ENCODE results near the gene DMD. TPM values are rescaled to one million over a fixed set of nuclear protein-coding genes. Genes with fewer than 3 reads are reported as not detected.

The DMD gene
- total RNA-seq = 10 to 100 TPM; 19.6 to 24.9 TPM
- polyA plus RNA-seq (2013, experiment 1 of 2) = 33.8 TPM
- 30.0 TPM for polyA plus RNA-seq (2013, experiment 2 of 2)
- long read RNA-seq, experiment 1, partial matches to known transcripts = 2 of 2 reads
- long read RNA-seq, experiment 1, other reads (novel, unspliced or antisense) = 0 of 2 reads
- long read RNA-seq, experiment 2, full-length matches to known transcripts = 11 of 24 reads
- long read RNA-seq, experiment 2, partial matches to known transcripts = 2 of 24 reads
- long read RNA-seq, experiment 2, other reads (novel, unspliced or antisense) = 11 of 24 reads
- long read RNA-seq, experiment 3, full-length matches to known transcripts = 25 of 53 reads
- long read RNA-seq, experiment 3, partial matches to known transcripts = 11 of 53 reads
- long read RNA-seq, experiment 3, other reads (novel, unspliced or antisense) = 17 of 53 reads
- long read RNA-seq, experiment 4, partial matches to known transcripts = 0 of 7 reads
- long read RNA-seq, experiment 4, other reads (novel, unspliced or antisense) = 7 of 7 reads

DNA sequence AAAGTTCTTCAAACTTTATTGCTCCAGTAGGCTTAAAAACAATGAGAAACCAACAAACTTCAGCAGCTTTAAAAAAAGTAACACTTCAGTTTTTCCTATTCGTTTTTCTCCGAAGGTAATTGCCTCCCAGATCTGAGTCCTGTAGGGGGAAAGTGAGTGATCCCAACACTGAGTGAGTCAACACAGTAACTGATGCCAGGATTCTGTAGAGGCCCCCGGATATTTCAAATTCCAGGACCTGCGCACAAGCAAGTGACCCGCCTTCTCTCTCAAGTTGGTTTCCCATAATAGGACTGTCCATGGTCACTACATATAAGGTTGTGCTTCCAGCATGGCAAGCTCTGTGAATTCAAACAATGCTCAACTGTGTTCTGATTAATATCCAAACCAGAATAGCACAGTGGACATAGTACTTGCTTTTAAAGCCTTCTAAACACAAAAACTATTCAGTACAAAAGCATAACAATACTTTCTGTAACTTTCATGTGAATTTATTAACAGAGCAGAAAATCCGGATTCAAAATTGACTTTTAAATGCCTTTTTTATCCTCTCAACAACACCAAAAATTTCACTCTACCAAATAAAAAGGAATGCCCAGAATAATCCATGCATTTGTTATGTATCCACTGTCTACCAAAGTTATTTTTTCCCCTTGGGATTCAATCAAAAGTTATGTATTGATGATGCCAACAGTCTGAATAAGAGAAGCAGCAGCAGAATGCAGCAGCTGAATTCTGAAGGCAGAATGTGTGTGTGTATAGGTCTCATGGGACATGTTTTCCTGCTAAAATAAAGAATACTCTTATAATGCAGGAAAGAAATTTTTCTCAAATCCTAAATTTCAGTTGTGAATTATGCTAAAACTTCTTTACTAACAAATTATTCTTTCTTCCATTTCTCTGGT lies at the start of gene DMD:
Gene DMD (minus strand): TSS at position 194 of the 905 bp plus-strand sequence. CDS start 237 bp downstream, outside the sequence.
- peak; percentile 54 for DNase-seq
- H3K4me1 ChIP-seq (ENCODE audit: control insufficient read depth, insufficient read depth, low read length) = no peaks in the 10 kb centered on the region
- H3K27ac Mint-ChIP-seq = peak within 1 kb of the TSS; percentile 19
- no peaks in the 10 kb centered on the region for H3K36me3 ChIP-seq (ENCODE audit: control insufficient read depth, insufficient read depth, low read length)
- peaks cover 2% of the 10 kb centered on the region for H3K9me3 Mint-ChIP-seq
- peaks cover 8% of the 10 kb centered on the region for H3K4me1 Mint-ChIP-seq
- H3K27me3 ChIP-seq (ENCODE audit: control insufficient read depth, insufficient read depth, low read length, poor library complexity, severe bottlenecking) = no peaks in the 10 kb centered on the region
- no peak within 1 kb of the TSS for H3K9ac ChIP-seq (ENCODE audit: extremely low read depth, low read length, poor library complexity, severe bottlenecking)
- H3K4me3 ChIP-seq (ENCODE audit: low read length) = no peak within 1 kb of the TSS
- 58 to 100% methylated on average over 1 to 6 of the region's 6 CpGs for WGBS, 2 experiments (ENCODE audit: insufficient coverage in 1 of 2, insufficient read length in 1 of 2)
- no peak within 1 kb of the TSS for H3K4me3 Mint-ChIP-seq
- no peak within 1 kb of the TSS for H3K27ac ChIP-seq (ENCODE audit: low read depth, low read length)
- TF ChIP-seq, protein P1, sequence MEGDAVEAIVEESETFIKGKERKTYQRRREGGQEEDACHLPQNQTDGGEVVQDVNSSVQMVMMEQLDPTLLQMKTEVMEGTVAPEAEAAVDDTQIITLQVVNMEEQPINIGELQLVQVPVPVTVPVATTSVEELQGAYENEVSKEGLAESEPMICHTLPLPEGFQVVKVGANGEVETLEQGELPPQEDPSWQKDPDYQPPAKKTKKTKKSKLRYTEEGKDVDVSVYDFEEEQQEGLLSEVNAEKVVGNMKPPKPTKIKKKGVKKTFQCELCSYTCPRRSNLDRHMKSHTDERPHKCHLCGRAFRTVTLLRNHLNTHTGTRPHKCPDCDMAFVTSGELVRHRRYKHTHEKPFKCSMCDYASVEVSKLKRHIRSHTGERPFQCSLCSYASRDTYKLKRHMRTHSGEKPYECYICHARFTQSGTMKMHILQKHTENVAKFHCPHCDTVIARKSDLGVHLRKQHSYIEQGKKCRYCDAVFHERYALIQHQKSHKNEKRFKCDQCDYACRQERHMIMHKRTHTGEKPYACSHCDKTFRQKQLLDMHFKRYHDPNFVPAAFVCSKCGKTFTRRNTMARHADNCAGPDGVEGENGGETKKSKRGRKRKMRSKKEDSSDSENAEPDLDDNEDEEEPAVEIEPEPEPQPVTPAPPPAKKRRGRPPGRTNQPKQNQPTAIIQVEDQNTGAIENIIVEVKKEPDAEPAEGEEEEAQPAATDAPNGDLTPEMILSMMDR (conservative IDR thresholded peaks at IDR 0.05) = peak; percentile 31
- H3K36me3 Mint-ChIP-seq (ENCODE audit: low read depth) = no peaks in the 10 kb centered on the region
- H3K9me3 ChIP-seq (ENCODE audit: control insufficient read depth, low read length) = no peaks in the 10 kb centered on the region
- no peaks in the 10 kb centered on the region for H3K27me3 Mint-ChIP-seq (ENCODE audit: insufficient read depth)

DNA sequence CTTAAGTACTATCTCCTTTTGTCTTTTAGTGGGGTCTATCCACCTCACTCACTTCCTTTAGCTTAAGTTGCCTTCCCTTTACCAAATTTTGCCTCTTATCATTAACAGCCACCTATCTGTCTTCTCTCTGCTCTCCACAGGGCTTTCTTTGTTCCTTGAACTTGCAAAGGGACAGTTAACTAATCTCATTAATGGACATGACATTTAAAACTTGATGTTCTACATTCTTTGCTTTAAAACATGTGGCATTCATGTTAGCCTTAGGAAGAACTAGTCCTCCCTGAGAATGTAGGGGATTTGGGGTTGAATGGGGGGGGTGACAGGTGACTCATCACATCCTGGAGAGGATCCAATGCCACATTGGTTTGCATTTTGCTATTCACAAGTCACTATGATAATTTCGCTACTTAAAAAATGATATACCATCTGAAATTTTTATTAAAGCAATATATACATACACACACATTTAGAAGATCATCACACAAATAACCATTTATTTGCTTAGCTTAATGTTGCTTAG lies 41.0 kb upstream of the DMD start:
- no peaks in the 10 kb centered on the region for H3K9me3 Mint-ChIP-seq
- H3K27ac ChIP-seq (ENCODE audit: low read depth, low read length) = no peak overlapping the region
- no peaks in the 10 kb centered on the region for H3K36me3 Mint-ChIP-seq (ENCODE audit: low read depth)
- no peak overlapping the region for H3K4me3 Mint-ChIP-seq
- no peaks in the 10 kb centered on the region for H3K36me3 ChIP-seq (ENCODE audit: control insufficient read depth, insufficient read depth, low read length)
- TF ChIP-seq, protein P1 (conservative IDR thresholded peaks at IDR 0.05) = no peak
- no peaks in the 10 kb centered on the region for H3K27me3 ChIP-seq (ENCODE audit: control insufficient read depth, insufficient read depth, low read length, poor library complexity, severe bottlenecking)
- H3K27ac Mint-ChIP-seq = peak overlapping the region; percentile 32
- H3K4me1 ChIP-seq (ENCODE audit: control insufficient read depth, insufficient read depth, low read length) = no peaks in the 10 kb centered on the region
- peak; percentile 68 for DNase-seq
- no peaks in the 10 kb centered on the region for H3K9me3 ChIP-seq (ENCODE audit: control insufficient read depth, low read length)
- no peak overlapping the region for H3K9ac ChIP-seq (ENCODE audit: extremely low read depth, low read length, poor library complexity, severe bottlenecking)
- 100% methylated on average over 1 of the region's 1 CpG; no CpG with 5 or more reads in 1 of the 2 experiments for WGBS, 2 experiments (ENCODE audit: insufficient coverage in 1 of 2, insufficient read length in 1 of 2)
- H3K4me1 Mint-ChIP-seq = peaks cover 6% of the 10 kb centered on the region
- H3K4me3 ChIP-seq (ENCODE audit: low read length) = no peak overlapping the region
- no peaks in the 10 kb centered on the region for H3K27me3 Mint-ChIP-seq (ENCODE audit: insufficient read depth)

DNA sequence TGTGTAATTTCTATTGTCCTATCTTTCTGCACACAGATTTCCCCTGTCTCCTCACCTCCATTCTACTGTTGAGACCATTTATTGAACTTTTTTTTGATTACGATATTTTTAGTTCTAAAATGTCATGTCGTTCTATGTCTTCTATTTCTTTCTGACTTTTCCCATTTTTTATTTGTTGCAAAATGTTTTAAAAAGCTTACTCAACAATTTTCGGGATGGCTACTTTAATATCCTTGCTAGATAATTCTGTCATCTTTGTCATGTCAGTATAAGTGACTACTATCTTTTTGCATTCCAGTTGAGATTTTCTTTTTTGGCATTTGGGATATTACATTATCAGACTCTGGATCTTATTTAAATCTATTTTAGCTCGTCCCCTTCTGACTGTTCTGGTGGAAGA lies 7.5 kb upstream of the DMD start:
- Histone ChIP-seq H3K27ac (ENCODE audit: low read depth, low read length) (no peak overlapping the region), H3K4me1 (ENCODE audit: control insufficient read depth, insufficient read depth, low read length) (no peaks in the 10 kb centered on the region), H3K4me3 (ENCODE audit: low read length) (no peak overlapping the region), H3K36me3 (ENCODE audit: control insufficient read depth, insufficient read depth, low read length) (no peaks in the 10 kb centered on the region), H3K9me3 (ENCODE audit: control insufficient read depth, low read length) (no peaks in the 10 kb centered on the region), H3K27me3 (ENCODE audit: control insufficient read depth, insufficient read depth, low read length, poor library complexity, severe bottlenecking) (no peaks in the 10 kb centered on the region), H3K9ac (ENCODE audit: extremely low read depth, low read length, poor library complexity, severe bottlenecking) (no peak overlapping the region)
- Mint-ChIP-seq H3K4me1 (no peaks in the 10 kb centered on the region), H3K9me3 (peaks cover 2% of the 10 kb centered on the region), H3K4me3 (no peak overlapping the region), H3K36me3 (ENCODE audit: low read depth) (no peaks in the 10 kb centered on the region), H3K27ac (no peak overlapping the region), H3K27me3 (ENCODE audit: insufficient read depth) (no peaks in the 10 kb centered on the region)
- 87% methylated on average over 3 of the region's 4 CpGs; no CpG with 5 or more reads in 1 of the 2 experiments for WGBS, 2 experiments (ENCODE audit: insufficient coverage in 1 of 2, insufficient read length in 1 of 2)
- TF ChIP-seq, protein P1 (conservative IDR thresholded peaks at IDR 0.05) = no peak
- no peak for DNase-seq
